Fibroblast of mammary gland (primary cell): Measurements from ENCODE around the gene POLG.

Source experiments
- DNase-seq: peaks from one replicate; pipeline ENCODE4 v3.0.0-alpha.2; 2010; ENCODE audit warnings: low read depth
- H3K4me3 ChIP-seq: 2 replicates; pipeline ENCODE4 v1.5.1; 2011; ENCODE audit warnings: low read depth, mild to moderate bottlenecking, low read length, moderate library complexity; ENCODE audit not compliant: control insufficient read depth
- CTCF ChIP-seq: conservative IDR thresholded peaks from 2 replicates; pipeline ENCODE4 v1.5.1; 2011; ENCODE audit warnings: low read depth, low read length, inconsistent platforms; ENCODE audit not compliant: control insufficient read depth, insufficient read depth

POLG gene

GRCh38 chr15:89352476-89352875 lies 17.9 kb upstream of the POLG start:
- TF ChIP-seq CTCF = no peak
- H3K4me3 ChIP-seq = no peak overlapping the region
- DNase-seq = no peak

- TF ChIP-seq CTCF = no peak
- H3K4me3 ChIP-seq = no peak overlapping the region
- DNase-seq = no peak
These were observed 14.6 kb upstream of the POLG start for GRCh38 chr15:89349206-89349558.

- H3K4me3 ChIP-seq = no peak overlapping the region
- TF ChIP-seq CTCF = no peak
These were observed 12.1 kb upstream of the POLG start for GRCh38 chr15:89346516-89347231.

GRCh38 chr15:89345248-89345647 lies 10.6 kb upstream of the POLG start:
- no peak for DNase-seq
- no peak for TF ChIP-seq CTCF
- no peak overlapping the region for H3K4me3 ChIP-seq

More at GRCh38 chr15:89346516-89347231, 12.1 kb upstream of the POLG start:
- no peak for DNase-seq

GRCh38 chr15:89342840-89343239 lies 8.2 kb upstream of the POLG start:
- H3K4me3 ChIP-seq = no peak overlapping the region
- DNase-seq = no peak

GRCh38 chr15:89341316-89342005 lies 6.8 kb upstream of the POLG start:
- TF ChIP-seq CTCF = no peak
- DNase-seq = no peak
- no peak overlapping the region for H3K4me3 ChIP-seq

More at GRCh38 chr15:89342840-89343239, 8.2 kb upstream of the POLG start:
- no peak for TF ChIP-seq CTCF
